ENCODE results near the gene SMIM38.
"Not testable (repeated sequence)": the region's sequence is repeated elsewhere in the genome, so short reads cannot be mapped to it uniquely, and the experiment has no call there.

Gene SMIM38

GRCh38 chr11:69137151-69137844, 18.4 kb upstream of the SMIM38 start:
- FAIRE-seq = no peak
- no peak for DNase-seq (ENCODE audit: insufficient read length, low spot score)

- no peak for FAIRE-seq
Observed at GRCh38 chr11:69138265-69138664, 17.5 kb upstream of the SMIM38 start.

GRCh38 chr11:69140161-69140560, 15.6 kb upstream of the SMIM38 start:
- FAIRE-seq; DNase-seq (ENCODE audit: insufficient read length, low spot score): not testable (repeated sequence)

More at GRCh38 chr11:69138265-69138664, 17.5 kb upstream of the SMIM38 start:
- DNase-seq (ENCODE audit: insufficient read length, low spot score) = no peak

- DNase-seq (ENCODE audit: insufficient read length, low spot score) (no peak), FAIRE-seq (no peak)
Observed at GRCh38 chr11:69140635-69141034, 15.1 kb upstream of the SMIM38 start.

- FAIRE-seq (no peak), DNase-seq (ENCODE audit: insufficient read length, low spot score) (no peak)
Observed at GRCh38 chr11:69141742-69142141, 14.0 kb upstream of the SMIM38 start.

- FAIRE-seq = no peak
- no peak for DNase-seq (ENCODE audit: insufficient read length, low spot score)
Observed at GRCh38 chr11:69142895-69143294, 12.8 kb upstream of the SMIM38 start.

GRCh38 chr11:69144316-69145049, 11.3 kb upstream of the SMIM38 start:
- FAIRE-seq (no peak), DNase-seq (ENCODE audit: insufficient read length, low spot score) (no peak)

GRCh38 chr11:69145050-69145380, 10.7 kb upstream of the SMIM38 start:
- FAIRE-seq = no peak
- no peak for DNase-seq (ENCODE audit: insufficient read length, low spot score)

- DNase-seq (ENCODE audit: insufficient read length, low spot score) = no peak
Observed at GRCh38 chr11:69148377-69148762, 7.4 kb upstream of the SMIM38 start.

GRCh38 chr11:69148806-69149205, 6.9 kb upstream of the SMIM38 start:
- DNase-seq (ENCODE audit: insufficient read length, low spot score) (no peak), FAIRE-seq (no peak)

More at GRCh38 chr11:69148377-69148762, 7.4 kb upstream of the SMIM38 start:
- no peak for FAIRE-seq

- not testable (repeated sequence) for FAIRE-seq
Observed at GRCh38 chr11:69149338-69150045, 6.2 kb upstream of the SMIM38 start.

GRCh38 chr11:69150175-69150574, 5.6 kb upstream of the SMIM38 start:
- FAIRE-seq = no peak

More at GRCh38 chr11:69149338-69150045, 6.2 kb upstream of the SMIM38 start:
- DNase-seq (ENCODE audit: insufficient read length, low spot score) = not testable (repeated sequence)

GRCh38 chr11:69151836-69152235, 3.9 kb upstream of the SMIM38 start:
- FAIRE-seq (no peak), DNase-seq (ENCODE audit: insufficient read length, low spot score) (no peak)

More at GRCh38 chr11:69150175-69150574, 5.6 kb upstream of the SMIM38 start:
- no peak for DNase-seq (ENCODE audit: insufficient read length, low spot score)

- FAIRE-seq (no peak), DNase-seq (ENCODE audit: insufficient read length, low spot score) (no peak)
Observed at GRCh38 chr11:69152733-69153421, 2.9 kb upstream of the SMIM38 start.

GRCh38 chr11:69153661-69154060, 2.1 kb upstream of the SMIM38 start:
- FAIRE-seq (no peak), DNase-seq (ENCODE audit: insufficient read length, low spot score) (no peak)

- DNase-seq (ENCODE audit: insufficient read length, low spot score) (no peak), FAIRE-seq (no peak)
Observed at GRCh38 chr11:69154211-69154913, 1.4 kb upstream of the SMIM38 start.

- FAIRE-seq = no peak
- DNase-seq (ENCODE audit: insufficient read length, low spot score) = no peak
Observed at GRCh38 chr11:69154938-69155301, 815 bp upstream of the SMIM38 start.

GRCh38 chr11:69156235-69156639, 502 bp downstream of the SMIM38 start:
- FAIRE-seq = no peak
- no peak for DNase-seq (ENCODE audit: insufficient read length, low spot score)

GRCh38 chr11:69156673-69157155, 979 bp downstream of the SMIM38 start:
- FAIRE-seq (no peak), DNase-seq (ENCODE audit: insufficient read length, low spot score) (no peak)

- no peak for FAIRE-seq
- no peak for DNase-seq (ENCODE audit: insufficient read length, low spot score)
Observed at GRCh38 chr11:69157156-69157821, 1.6 kb downstream of the SMIM38 start.

All from GM19239 (cell line).